ENCODE data around the gene ANKRD23. TPM values are rescaled to one million over a fixed set of nuclear protein-coding genes. Genes with fewer than 3 reads are reported as not detected.
A peak's percentile ranks its signal among the peaks of the same experiment; 100 is the strongest.

Gene ANKRD23
- total and polyA plus RNA-seq, 2 of the 13 experiments (the other 11 are each of a cell fraction or from before 2014, with no cell fraction given): 1.5 to 1.6 TPM

DNA sequence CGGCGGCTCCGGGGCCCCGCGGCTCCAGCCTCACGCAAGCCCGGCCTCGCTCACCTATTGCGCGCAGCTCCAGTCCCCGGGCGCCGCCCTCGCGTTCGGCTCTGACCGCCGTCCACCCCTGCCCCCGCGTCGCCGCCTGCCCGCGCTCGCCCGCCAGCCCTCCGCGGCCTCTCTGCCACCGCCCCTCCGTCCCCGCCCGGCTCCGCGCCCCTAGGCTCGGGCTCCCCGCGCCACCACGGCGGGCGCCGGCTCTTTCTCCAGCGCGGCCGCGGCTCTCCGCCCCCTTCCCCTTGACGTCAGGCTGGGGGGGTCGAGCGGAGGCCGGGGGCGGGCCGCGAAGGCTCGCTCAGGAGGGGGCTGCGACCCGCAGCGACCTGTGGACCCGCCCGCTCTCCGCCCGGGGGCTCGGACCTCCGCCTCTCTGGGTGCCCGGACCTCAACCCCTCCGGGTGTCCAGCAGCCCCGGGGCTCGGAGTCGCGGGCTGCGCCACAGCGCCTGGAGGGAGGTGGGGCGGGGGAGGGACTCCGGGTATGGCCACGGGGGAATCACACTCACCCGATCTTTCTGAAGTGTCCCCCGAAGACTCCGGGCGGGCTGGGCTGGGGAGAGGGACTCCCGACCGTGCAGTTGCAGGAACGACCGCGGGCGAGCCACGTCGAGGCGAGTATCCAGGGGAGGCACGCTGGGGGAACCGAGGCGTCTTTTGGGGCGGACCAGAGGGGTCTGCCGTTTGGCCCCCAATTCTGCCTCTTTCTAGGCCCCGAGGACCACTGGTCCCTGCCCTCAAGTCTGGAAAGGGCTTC, 26.2 kb upstream of the ANKRD23 start, which contains the start of gene SEMA4C (continued):
- TF ChIP-seq ZNF549 (CRISPR knock-in tag; IDR thresholded peaks at IDR 0.05) (no peak), ZNF121 (CRISPR knock-in tag; IDR thresholded peaks at IDR 0.05) (0 out of 2 replicates have a peak, but pooled peaks have one; percentile 9), GATAD2A (CRISPR knock-in tag; IDR thresholded peaks at IDR 0.05) (peak; percentile 4; the same call in 1 of the 2 replicates), LCORL (IDR thresholded peaks at IDR 0.05) (no peak), LCORL (CRISPR knock-in tag; IDR thresholded peaks at IDR 0.05) (peak; percentile 40), ZFX (CRISPR knock-in tag; IDR thresholded peaks at IDR 0.05; ENCODE audit: low read depth) (peak; percentile 41), HES4 (CRISPR knock-in tag; IDR thresholded peaks at IDR 0.05; ENCODE audit: borderline replicate concordance) (peak; percentile 86), ZNF562 (CRISPR knock-in tag; IDR thresholded peaks at IDR 0.05; ENCODE audit: borderline replicate concordance) (no peak), MAFK (conservative IDR thresholded peaks at IDR 0.05 in 1 of 2, IDR thresholded peaks at IDR 0.05 in 1 of 2; ENCODE audit: low read length in 2 of 2) (no peak), ZNF501 (CRISPR knock-in tag; IDR thresholded peaks at IDR 0.05) (peak; percentile 56), PAX8 (CRISPR knock-in tag; IDR thresholded peaks at IDR 0.05; ENCODE audit: borderline replicate concordance) (no peak), SP4 (CRISPR knock-in tag; IDR thresholded peaks at IDR 0.05) (peak; percentile 57; the same call in 1 of the 2 replicates), TGIF2 (CRISPR knock-in tag; IDR thresholded peaks at IDR 0.05) (0 out of 2 replicates have a peak, but pooled peaks have one; percentile 3), HNF4G (IDR thresholded peaks at IDR 0.05; ENCODE audit: borderline replicate concordance, low read depth, low read length) (no peak), HNF4G (CRISPR knock-in tag; IDR thresholded peaks at IDR 0.05; ENCODE audit: borderline replicate concordance, low read depth) (peak; percentile 18; the same call in 1 of the 2 replicates), ZNF703 (CRISPR knock-in tag; IDR thresholded peaks at IDR 0.05; ENCODE audit: borderline replicate concordance) (0 out of 2 replicates have a peak, but pooled peaks have one; percentile 14)
- TF ChIP-seq, protein P1, sequence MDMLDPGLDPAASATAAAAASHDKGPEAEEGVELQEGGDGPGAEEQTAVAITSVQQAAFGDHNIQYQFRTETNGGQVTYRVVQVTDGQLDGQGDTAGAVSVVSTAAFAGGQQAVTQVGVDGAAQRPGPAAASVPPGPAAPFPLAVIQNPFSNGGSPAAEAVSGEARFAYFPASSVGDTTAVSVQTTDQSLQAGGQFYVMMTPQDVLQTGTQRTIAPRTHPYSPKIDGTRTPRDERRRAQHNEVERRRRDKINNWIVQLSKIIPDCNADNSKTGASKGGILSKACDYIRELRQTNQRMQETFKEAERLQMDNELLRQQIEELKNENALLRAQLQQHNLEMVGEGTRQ (IDR thresholded peaks at IDR 0.05; ENCODE audit: low read depth, low read length): no peak
- TF ChIP-seq, protein P1 (CRISPR knock-in tag; IDR thresholded peaks at IDR 0.05; ENCODE audit: borderline replicate concordance): no peak
- TF ChIP-seq, protein P2, sequence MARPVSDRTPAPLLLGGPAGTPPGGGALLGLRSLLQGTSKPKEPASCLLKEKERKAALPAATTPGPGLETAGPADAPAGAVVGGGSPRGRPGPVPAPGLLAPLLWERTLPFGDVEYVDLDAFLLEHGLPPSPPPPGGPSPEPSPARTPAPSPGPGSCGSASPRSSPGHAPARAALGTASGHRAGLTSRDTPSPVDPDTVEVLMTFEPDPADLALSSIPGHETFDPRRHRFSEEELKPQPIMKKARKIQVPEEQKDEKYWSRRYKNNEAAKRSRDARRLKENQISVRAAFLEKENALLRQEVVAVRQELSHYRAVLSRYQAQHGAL (CRISPR knock-in tag; IDR thresholded peaks at IDR 0.05; ENCODE audit: not compliant biosample characterization): no peak
- TF ChIP-seq, protein P3, sequence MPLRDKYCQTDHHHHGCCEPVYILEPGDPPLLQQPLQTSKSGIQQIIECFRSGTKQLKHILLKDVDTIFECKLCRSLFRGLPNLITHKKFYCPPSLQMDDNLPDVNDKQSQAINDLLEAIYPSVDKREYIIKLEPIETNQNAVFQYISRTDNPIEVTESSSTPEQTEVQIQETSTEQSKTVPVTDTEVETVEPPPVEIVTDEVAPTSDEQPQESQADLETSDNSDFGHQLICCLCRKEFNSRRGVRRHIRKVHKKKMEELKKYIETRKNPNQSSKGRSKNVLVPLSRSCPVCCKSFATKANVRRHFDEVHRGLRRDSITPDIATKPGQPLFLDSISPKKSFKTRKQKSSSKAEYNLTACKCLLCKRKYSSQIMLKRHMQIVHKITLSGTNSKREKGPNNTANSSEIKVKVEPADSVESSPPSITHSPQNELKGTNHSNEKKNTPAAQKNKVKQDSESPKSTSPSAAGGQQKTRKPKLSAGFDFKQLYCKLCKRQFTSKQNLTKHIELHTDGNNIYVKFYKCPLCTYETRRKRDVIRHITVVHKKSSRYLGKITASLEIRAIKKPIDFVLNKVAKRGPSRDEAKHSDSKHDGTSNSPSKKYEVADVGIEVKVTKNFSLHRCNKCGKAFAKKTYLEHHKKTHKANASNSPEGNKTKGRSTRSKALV (CRISPR knock-in tag; IDR thresholded peaks at IDR 0.05): peak; percentile 11; the same call in 1 of the 2 replicates
- TF ChIP-seq, protein P4, sequence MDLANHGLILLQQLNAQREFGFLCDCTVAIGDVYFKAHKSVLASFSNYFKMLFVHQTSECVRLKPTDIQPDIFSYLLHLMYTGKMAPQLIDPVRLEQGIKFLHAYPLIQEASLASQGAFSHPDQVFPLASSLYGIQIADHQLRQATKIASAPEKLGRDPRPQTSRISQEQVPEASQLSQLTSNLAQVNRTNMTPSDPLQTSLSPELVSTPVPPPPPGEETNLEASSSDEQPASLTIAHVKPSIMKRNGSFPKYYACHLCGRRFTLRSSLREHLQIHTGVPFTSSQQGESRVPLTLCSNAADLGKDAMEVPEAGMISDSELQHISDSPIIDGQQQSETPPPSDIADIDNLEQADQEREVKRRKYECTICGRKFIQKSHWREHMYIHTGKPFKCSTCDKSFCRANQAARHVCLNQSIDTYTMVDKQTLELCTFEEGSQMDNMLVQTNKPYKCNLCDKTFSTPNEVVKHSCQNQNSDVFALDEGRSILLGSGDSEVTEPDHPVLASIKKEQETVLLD (CRISPR knock-in tag; IDR thresholded peaks at IDR 0.05; ENCODE audit: low read depth): no peak; the same call in 1 of the 2 replicates
- TF ChIP-seq, protein P5, sequence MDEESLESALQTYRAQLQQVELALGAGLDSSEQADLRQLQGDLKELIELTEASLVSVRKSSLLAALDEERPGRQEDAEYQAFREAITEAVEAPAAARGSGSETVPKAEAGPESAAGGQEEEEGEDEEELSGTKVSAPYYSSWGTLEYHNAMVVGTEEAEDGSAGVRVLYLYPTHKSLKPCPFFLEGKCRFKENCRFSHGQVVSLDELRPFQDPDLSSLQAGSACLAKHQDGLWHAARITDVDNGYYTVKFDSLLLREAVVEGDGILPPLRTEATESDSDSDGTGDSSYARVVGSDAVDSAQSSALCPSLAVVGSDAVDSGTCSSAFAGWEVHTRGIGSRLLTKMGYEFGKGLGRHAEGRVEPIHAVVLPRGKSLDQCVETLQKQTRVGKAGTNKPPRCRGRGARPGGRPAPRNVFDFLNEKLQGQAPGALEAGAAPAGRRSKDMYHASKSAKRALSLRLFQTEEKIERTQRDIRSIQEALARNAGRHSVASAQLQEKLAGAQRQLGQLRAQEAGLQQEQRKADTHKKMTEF (CRISPR knock-in tag; IDR thresholded peaks at IDR 0.05): peak; percentile 38; the same call in 1 of the 2 replicates

Measured in HepG2 (cell line).